Measurements from ENCODE around the gene BICRA.
"Not testable (repeated sequence)": the region's sequence is repeated elsewhere in the genome, so short reads cannot be mapped to it uniquely, and the experiment has no call there.

Gene BICRA

GRCh38 chr19:47719047-47719859, 110.3 kb downstream of the BICRA start:
- DNase-seq (ENCODE audit: insufficient read length, low spot score) (no peak), FAIRE-seq (no peak)
- TF ChIP-seq, protein P1, sequence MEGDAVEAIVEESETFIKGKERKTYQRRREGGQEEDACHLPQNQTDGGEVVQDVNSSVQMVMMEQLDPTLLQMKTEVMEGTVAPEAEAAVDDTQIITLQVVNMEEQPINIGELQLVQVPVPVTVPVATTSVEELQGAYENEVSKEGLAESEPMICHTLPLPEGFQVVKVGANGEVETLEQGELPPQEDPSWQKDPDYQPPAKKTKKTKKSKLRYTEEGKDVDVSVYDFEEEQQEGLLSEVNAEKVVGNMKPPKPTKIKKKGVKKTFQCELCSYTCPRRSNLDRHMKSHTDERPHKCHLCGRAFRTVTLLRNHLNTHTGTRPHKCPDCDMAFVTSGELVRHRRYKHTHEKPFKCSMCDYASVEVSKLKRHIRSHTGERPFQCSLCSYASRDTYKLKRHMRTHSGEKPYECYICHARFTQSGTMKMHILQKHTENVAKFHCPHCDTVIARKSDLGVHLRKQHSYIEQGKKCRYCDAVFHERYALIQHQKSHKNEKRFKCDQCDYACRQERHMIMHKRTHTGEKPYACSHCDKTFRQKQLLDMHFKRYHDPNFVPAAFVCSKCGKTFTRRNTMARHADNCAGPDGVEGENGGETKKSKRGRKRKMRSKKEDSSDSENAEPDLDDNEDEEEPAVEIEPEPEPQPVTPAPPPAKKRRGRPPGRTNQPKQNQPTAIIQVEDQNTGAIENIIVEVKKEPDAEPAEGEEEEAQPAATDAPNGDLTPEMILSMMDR (IDR thresholded peaks at IDR 0.05; ENCODE audit: insufficient read depth, missing control alignments), result no peak

- no peak for FAIRE-seq
- TF ChIP-seq, protein P1 (IDR thresholded peaks at IDR 0.05; ENCODE audit: insufficient read depth, missing control alignments), result no peak
- no peak for DNase-seq (ENCODE audit: insufficient read length, low spot score)
These were observed 111.9 kb downstream of the BICRA start for GRCh38 chr19:47720669-47721422.

DNA sequence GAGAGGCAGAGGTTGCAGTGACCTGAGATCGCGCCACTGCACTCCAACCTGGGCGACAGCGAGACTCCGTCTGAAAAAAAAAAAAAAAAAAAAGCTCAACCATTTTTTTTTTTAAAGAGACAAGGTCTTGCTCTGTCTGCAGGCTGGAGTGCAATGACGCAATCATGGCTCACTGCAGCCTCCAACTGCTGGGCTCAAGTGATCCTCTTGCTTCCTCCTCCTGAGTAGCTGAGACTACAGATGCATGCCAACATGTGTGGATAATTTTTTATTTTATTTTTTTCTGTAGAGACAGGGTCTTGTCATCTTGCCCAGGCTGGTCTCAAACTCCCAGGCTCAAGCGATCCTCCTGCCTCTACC, 114.6 kb downstream of the BICRA start:
- TF ChIP-seq, protein P1 (IDR thresholded peaks at IDR 0.05; ENCODE audit: insufficient read depth, missing control alignments), result no peak
- FAIRE-seq (no peak), DNase-seq (ENCODE audit: insufficient read length, low spot score) (no peak)

GRCh38 chr19:47725759-47726401, 116.9 kb downstream of the BICRA start:
- DNase-seq (ENCODE audit: insufficient read length, low spot score) (no peak), FAIRE-seq (no peak)
- TF ChIP-seq, protein P1 (IDR thresholded peaks at IDR 0.05; ENCODE audit: insufficient read depth, missing control alignments), result no peak

DNA sequence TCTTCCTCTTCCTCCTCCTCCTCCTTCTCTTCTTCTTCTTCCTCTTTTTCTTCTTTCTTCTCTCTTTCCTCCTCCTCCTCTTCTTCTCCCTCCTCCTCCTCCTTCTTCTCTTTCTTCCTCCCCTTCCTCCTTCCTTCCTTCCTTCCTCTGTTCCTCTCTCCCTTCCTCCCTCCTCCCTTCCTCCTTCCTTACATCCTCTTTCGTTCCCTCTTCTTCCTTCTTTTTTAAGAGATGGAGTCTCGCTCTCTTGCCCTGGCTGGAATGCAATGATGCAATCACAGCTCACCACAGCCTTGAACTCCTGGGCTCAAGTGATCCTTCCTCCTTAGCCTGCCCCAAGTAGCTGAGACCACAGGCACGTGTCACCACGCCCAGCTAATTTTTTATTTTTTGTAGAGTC, 117.5 kb downstream of the BICRA start:
- TF ChIP-seq, protein P1 (IDR thresholded peaks at IDR 0.05; ENCODE audit: insufficient read depth, missing control alignments), result no peak
- FAIRE-seq (no peak), DNase-seq (ENCODE audit: insufficient read length, low spot score) (no peak)

DNA sequence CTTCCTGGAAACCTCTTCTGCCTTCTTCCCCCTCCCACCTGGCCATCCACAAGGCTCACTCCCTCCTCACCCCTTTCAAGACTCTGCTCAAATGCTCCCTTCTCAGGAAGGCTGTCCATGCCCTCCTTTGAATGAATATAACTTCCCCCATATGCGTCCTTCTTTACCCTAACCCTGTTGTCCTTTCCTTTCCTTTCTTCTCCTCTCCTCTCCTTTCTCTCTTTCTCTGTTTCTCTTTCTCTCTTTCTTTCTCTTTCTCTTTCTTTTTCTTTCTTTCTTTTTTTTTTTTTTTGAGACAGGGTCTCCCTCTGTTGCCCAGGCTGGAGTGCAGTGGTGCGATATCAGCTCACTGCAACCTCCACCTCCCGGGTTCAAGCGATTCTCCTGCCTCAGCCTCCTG, 119.4 kb downstream of the BICRA start:
- FAIRE-seq; DNase-seq (ENCODE audit: insufficient read length, low spot score): not testable (repeated sequence)

DNA sequence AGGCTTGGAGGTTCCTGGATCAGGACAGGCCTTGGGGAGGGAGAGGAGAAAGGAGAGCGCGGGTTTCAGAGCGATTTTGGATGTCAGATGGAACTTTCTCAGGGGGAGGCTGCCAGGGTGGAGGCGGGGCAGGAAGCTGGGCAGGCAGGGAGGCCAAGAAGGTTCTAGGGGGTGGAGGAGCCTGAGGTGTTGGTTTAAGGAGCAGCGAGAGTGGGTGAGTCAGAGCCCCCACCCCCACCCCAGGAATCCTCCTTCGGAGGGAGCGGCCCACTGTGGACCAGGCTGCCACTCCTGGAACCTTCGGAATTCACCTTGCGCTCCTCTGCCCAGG, 120.5 kb downstream of the BICRA start:
- no peak for DNase-seq (ENCODE audit: insufficient read length, low spot score)
- TF ChIP-seq, protein P1 (IDR thresholded peaks at IDR 0.05; ENCODE audit: insufficient read depth, missing control alignments), result no peak
- FAIRE-seq, result no peak
